ENCODE measurements around the gene SMIM22. TPM values are rescaled to one million over a fixed set of nuclear protein-coding genes. Genes with fewer than 3 reads are reported as not detected.

The SMIM22 gene
- total RNA-seq, result 194 TPM

DNA sequence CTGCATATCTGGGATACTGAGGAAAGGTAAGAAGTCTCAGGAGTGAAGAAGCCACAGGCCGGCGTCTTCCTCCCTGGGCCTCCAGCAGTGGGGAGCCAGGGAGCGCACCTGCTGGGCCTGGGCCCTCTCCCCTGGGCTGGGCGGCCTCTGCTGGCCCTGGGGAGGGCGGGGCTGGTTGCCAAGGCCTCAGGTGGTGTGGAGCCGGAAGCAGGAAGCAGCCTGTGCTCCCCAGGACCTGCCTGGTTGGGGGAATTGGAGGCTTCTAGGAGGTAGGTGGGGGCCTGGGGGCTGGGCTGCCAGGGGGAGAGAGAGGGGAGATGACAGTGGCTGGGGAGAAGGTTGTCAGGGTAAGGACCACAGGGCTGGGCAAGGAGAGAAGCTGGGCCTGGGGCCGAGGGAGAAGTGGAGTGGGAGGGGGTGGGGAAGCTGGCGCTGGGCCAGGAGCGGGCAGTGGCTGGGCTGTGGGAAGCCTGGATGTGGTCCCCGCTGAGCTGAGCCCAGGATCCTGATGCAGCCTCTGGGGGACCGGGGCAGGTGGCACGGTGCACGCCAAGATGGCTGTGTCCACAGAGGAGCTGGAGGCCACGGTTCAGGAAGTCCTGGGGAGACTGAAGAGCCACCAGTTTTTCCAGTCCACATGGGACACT is at the start of gene SMIM22:
TSS of gene SMIM22 (plus strand) at position 189 of the 647 bp plus-strand sequence. CDS start at position 555, 366 bp downstream.
- peak; percentile 62 for DNase-seq (ENCODE audit: low spot score)

DNA sequence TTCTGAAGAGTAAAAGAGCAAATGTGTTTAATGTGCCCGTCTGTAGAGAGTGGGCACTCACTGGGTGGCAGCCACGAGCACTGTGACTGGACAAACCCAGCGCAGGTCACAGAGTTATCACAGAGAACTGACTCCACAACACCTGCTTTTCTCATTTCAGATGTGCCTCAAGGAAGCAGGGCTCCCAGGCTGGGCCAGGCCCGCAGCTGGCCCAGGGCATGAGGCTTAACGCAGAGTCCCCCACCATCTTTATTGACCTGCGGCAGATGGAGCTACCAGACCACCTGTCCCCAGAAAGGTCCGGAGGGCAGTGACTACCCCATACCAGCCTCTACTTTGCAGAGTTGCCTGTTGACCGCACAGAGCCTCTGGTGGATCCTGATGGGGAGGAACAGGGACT is 49.0 kb upstream of the SMIM22 start:
- no peak for DNase-seq (ENCODE audit: low spot score)

DNA sequence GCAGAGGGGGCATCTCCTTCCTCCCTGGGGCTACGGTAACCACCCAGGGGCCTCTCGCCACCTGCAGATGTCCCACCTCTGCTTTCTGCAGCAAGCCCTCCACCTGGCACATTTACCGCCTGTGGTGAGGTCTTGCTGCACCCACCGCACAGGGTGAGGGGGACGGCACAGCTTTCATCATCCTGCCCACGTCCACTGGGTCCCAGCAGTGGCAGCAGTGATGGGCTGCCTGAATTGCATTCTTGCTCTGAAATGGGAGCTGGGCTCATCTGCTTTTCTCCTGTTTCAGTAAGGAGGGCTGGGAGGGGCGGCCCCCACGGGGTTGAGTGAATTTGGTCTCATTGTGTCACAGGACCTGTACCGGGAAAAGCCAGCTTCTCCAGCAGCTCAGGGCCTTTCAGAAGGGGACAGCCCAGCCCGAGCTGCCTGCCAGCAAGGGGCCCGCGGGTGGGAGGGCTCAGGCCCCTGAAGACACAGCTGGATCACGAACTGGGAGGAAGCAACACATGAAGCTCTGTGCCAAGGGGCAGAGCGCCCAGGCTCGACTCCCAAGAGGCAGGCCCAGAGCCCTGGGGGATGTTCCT is 48.1 kb upstream of the SMIM22 start:
- DNase-seq (ENCODE audit: low spot score), result no peak

- DNase-seq (ENCODE audit: low spot score), result no peak
These were observed 47.1 kb upstream of the SMIM22 start for GRCh38 chr16:4747906-4748681.

DNA sequence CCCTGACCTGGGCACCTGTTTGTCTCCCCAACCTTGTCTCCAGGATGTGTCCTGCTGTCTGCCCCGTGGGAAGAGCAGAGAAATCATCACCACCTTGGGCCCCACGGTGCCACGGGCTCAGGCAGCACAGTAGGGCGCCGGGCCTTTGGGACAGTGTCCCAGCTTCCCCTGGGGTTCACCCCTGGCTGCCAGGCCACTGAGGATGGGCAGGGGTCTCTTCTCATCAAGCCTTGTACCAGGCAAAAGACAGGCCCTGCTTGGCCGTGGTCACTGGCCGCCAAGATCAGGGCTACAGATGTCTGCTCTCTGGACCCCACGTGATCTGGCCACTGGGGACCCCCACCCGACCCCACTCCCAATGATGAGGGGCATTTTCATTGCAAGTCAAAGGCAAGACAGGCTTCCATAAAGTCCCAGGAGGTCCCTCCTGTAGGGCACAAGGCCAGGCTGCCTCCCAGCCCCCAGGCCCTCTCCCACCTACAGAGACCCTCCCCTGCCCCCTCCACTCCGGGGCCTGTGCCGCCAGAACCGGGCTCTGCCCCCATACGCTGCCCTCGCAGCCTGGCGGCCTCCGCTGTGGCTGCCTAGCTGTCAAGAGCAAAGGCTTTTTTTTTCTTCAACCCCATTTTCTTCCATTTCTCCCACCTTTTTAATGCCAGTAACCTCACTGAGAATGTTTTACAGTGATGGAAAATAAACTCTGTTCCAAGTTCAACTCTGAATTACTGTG is 46.3 kb upstream of the SMIM22 start:
- no peak for DNase-seq (ENCODE audit: low spot score)

DNA sequence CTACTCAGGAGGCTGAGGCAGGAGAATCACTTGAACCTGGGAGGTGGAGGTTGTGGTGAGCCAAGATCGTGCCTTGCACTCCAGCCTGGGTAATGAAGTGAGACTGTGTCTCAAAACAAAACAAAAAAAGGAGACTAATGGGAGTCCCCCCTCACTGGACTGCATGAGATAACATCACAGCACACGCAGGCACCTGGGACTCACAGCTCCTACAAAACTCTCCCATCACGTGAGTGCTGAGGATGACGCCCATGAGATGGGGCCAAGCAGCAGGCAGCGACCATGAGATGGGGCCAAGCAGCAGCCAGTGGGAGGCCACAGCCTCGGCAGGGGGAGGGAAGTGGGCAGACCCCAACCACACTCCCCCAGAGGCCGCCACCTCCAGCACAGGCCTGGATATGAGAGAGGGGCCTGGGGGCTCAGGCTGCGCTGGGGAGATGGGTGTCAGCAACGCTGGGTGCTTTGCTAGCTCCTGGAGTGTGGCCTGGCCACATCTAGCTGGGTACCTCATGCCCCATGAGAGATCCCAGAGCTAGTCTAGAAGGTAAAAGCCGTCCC is 45.4 kb upstream of the SMIM22 start:
- no peak for DNase-seq (ENCODE audit: low spot score)

DNA sequence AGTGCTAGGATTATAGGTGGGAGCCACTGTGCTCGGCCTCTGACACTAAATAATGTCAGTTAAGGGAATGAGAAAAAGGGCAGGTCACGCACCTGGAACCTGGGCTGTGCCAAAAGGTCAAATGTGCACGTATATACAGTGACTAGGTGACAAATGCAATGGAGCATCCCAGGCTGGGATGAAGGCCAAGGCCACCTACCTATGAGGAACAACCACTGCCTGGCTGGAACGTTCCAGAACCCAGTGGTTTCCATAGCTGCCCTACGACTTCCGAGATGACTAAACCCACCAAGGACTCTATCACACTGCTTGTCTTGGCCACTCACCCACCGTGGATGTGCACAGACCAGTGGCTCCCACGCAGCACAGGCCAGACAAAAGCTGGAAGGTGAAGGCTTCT is 44.3 kb upstream of the SMIM22 start:
- DNase-seq (ENCODE audit: low spot score), result no peak

DNA sequence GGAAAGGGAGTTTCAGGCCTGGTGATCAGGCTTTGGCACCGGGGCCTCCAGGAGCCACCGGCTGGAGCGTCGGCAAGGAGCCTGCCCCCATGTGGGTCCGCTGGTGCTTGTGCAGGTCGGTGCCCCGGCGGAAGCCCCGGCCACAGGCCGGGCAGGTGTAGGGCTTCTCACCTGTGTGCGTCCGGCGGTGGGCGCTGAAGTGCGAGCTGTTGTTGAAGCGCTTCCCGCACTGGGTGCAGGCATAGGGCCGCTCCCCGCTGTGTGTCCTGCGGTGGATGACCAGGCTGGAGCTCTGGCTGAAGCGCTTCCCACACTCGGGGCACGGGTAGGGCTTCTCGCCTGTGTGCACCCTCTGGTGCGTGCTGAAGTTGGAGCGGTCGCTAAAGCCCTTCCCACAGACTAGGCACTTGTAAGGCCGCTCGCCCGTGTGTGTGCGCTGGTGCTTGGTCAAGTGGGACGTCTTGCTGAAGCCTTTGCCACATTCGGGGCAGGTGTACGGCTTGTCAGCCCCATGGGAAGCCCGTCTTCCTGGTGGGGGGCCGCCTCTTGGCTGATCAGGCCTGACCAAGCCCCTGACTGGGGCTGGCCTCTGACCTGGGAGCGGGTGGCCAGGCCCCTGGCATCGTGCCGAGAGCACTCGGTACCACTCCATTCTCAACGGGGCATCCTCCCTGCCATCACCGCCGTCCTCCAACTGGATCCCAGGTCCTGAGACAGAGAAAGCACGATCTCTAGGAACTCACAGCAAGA is 42.6 kb upstream of the SMIM22 start:
- no peak for DNase-seq (ENCODE audit: low spot score)

- DNase-seq (ENCODE audit: low spot score), result no peak
These were observed 41.9 kb upstream of the SMIM22 start for GRCh38 chr16:4753227-4753626.

GRCh38 chr16:4754865-4755264 is 40.3 kb upstream of the SMIM22 start:
- DNase-seq (ENCODE audit: low spot score), result no peak

GRCh38 chr16:4755687-4756086 is 39.5 kb upstream of the SMIM22 start:
- DNase-seq (ENCODE audit: low spot score), result no peak

DNA sequence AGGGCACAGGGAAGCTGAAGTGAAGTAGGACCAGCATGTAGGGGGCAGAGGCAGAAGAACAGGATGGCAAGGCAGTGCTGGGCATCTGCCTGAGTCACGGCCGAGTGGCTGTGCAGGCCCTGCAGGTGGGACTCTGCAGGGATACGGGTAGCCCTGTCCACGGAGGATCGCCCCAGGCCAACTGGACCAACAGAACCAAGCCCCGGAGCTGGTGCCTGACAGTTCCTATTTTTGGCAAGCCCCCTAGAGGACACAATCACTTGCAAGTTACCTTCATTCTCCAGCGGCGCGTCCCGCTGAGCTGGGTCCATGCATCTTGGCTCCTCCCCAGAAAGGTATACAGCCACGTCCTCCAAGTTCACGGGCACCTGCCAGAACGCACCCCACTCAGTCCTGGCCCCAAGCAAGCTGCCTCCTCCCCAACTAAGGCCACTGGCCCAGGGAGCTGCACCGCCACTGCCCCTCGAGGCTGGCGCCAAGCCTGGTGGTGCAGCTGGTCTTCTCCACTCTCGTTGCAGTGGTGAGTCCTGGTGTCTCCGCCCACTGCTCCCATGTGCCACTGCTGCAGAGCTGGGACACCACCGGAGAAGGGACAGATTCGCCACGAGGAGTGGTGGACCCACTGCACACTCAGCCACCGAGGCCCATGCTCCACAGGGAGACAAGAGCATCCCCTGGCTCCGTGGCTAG is 34.8 kb upstream of the SMIM22 start:
- DNase-seq (ENCODE audit: low spot score), result no peak

DNA sequence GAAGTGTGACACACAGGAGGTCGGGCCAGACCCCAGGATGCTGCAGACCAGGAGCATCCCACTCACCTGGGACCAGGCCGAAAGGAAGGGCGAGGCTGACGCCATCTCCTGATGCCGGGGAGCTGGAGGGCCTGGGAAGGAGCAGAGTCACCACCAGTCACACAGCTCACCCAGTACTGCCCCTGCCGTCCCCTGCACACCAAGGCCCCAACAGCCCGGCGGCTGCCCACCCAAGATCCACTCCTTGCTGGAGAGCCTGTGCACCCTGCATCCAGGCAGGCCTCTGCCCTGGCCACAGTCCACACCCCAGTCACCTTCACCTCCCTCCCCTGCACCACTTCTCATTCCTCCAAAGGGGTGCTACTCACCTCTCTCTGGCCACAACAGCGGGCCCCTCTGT is 33.0 kb upstream of the SMIM22 start:
- no peak for DNase-seq (ENCODE audit: low spot score)

- DNase-seq (ENCODE audit: low spot score), result no peak
These were observed 31.4 kb upstream of the SMIM22 start for GRCh38 chr16:4763791-4764190.

DNA sequence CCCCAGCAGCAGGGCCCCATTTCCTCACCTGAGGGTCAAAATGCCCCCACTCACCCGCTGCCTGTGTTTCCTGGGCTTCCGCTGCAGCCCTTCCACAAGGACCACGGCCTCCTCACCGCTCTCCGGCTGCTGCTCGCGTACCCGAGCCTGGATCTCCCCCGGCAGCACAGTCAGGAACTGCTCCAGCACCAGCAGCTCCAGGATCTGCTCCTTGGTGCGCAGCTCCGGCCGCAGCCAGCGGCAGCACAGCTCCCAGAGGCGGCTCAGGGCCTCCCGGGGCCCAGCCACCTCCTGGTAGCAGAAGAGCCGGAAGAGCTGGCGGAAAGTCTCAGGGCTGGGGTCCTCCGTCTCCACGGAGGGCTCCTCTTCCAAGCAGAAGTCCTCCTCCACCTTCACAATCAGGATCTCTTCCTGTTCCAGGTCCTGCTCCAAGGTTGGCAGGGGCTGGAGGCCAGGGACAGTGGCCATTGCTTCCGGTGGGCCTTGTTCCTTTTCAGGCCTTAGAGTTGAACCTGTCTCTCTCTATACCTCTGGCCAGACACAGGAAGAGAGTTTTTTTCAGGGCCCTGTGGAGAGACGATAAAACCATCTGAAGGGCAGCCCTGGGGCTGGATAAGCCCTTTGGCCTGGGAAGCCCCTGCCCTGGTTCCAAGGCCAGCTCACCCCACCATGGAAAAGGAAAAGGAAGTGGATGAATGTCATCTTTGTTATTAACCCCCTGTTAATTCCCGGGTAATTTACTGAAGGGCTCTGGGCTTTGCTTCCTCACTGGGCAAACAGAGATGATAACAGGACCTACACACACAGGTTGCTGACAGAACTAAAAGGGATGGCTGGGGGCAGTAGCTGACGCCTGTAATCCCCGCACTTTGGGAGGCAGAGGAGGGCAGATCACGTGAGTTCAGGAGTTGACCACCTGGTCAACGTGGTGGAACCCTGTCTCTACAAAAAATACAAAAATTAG is 29.4 kb upstream of the SMIM22 start:
- DNase-seq (ENCODE audit: low spot score), result no peak

GRCh38 chr16:4766875-4767628 is 28.1 kb upstream of the SMIM22 start, which contains the start of gene ZNF500:
Gene ZNF500, minus strand, starts transcription at chr16:4767162. Its CDS starts 1,184 bp downstream, at chr16:4765978.
- peak; percentile 98 for DNase-seq (ENCODE audit: low spot score)

GRCh38 chr16:4767872-4768548 is 27.2 kb upstream of the SMIM22 start:
- no peak for DNase-seq (ENCODE audit: low spot score)

All from mucosa of gallbladder (tissue), 1 donor.